Common myeloid progenitor, CD34-positive (primary cell): ENCODE measurements around the gene TIGD3.

Source experiments
- CTCF ChIA-PET: fragments of 350-600 bp; sonication (Branson Sonifier 250); formaldehyde crosslinking; loops from one replicate; lab custom pipeline; 2021; ENCODE audit warnings: antibody characterized with exemption; lab: Charles Lee
- POLR2A ChIA-PET: fragments of 350-600 bp; sonication (Branson Sonifier 250); formaldehyde crosslinking; loops from one replicate; lab custom pipeline; 2021; ENCODE audit warnings: antibody characterized with exemption; lab: Charles Lee
- DNase-seq, 3 donors: peaks; one replicate each; pipeline versions ENCODE4 v3.0.0 to v3.0.0-alpha.2; 2013
- H3K27ac ChIP-seq, 2 experiments: 1 replicate in 1 of 2; 2 replicates in 1 of 2; pipeline ENCODE4 v1.7.0; 2013; ENCODE audit warnings: inconsistent platforms in 2 of 2, low read length in 2 of 2, mild to moderate bottlenecking in 2 of 2, low read depth in 1 of 2, moderate library complexity in 1 of 2; ENCODE audit not compliant: severe bottlenecking in 2 of 2, insufficient read depth in 1 of 2, poor library complexity in 1 of 2
- H3K27me3 ChIP-seq, 5 experiments: replicated peaks in 2 of 5; 1 replicate in 3 of 5; 2 replicates in 2 of 5; pipeline versions ENCODE4 v1.6.1 to v1.7.0; 2013; ENCODE audit warnings: low read length in 4 of 5, mild to moderate bottlenecking in 2 of 5, moderate library complexity in 2 of 5, inconsistent platforms in 1 of 5; ENCODE audit not compliant: insufficient read depth in 5 of 5, control insufficient read depth in 4 of 5
- H3K36me3 ChIP-seq, 4 experiments: 1 replicate in 2 of 4; 2 replicates in 2 of 4; pipeline versions ENCODE4 v1.6.1 to v1.7.0; 2013; ENCODE audit warnings: low read length in 3 of 4, control low read depth in 1 of 4, mild to moderate bottlenecking in 1 of 4; ENCODE audit not compliant: control insufficient read depth in 4 of 4, insufficient read depth in 4 of 4
- H3K4me1 ChIP-seq, 4 experiments: 1 replicate in 3 of 4; 2 replicates in 1 of 4; pipeline versions ENCODE4 v1.6.1 to v1.7.1; 2013; ENCODE audit warnings: low read length in 3 of 4, mild to moderate bottlenecking in 3 of 4, control low read depth in 1 of 4, inconsistent platforms in 1 of 4, moderate library complexity in 1 of 4; ENCODE audit not compliant: control insufficient read depth in 4 of 4, insufficient read depth in 4 of 4; ENCODE audit errors: control extremely low read depth in 1 of 4
- H3K4me3 ChIP-seq, 7 experiments: 1 replicate in 4 of 7; 2 replicates in 3 of 7; pipeline versions ENCODE4 v1.5.1 to v1.7.0; 2013; ENCODE audit warnings: mild to moderate bottlenecking in 7 of 7, low read length in 6 of 7, moderate library complexity in 6 of 7, inconsistent platforms in 2 of 7, low read depth in 2 of 7, control low read depth in 1 of 7; ENCODE audit not compliant: insufficient read depth in 4 of 7, control insufficient read depth in 1 of 7; ENCODE audit errors: extremely low read depth in 1 of 7
- H3K9me3 ChIP-seq, 5 experiments: 1 replicate in 4 of 5; 2 replicates in 1 of 5; pipeline versions ENCODE4 v1.6.1 to v1.7.1; 2013; ENCODE audit warnings: low read length in 4 of 5, mild to moderate bottlenecking in 2 of 5, inconsistent platforms in 1 of 5, low read depth in 1 of 5, moderate library complexity in 1 of 5; ENCODE audit not compliant: control insufficient read depth in 4 of 5, insufficient read depth in 2 of 5; ENCODE audit errors: control extremely low read depth in 1 of 5
- WGBS: methylation state at CpG from one replicate; pipeline ENCODE4 v1.1.5; 2013; ENCODE audit not compliant: insufficient coverage; 5-methylcytosine and 5-hydroxymethylcytosine counted together

TIGD3 gene

DNA sequence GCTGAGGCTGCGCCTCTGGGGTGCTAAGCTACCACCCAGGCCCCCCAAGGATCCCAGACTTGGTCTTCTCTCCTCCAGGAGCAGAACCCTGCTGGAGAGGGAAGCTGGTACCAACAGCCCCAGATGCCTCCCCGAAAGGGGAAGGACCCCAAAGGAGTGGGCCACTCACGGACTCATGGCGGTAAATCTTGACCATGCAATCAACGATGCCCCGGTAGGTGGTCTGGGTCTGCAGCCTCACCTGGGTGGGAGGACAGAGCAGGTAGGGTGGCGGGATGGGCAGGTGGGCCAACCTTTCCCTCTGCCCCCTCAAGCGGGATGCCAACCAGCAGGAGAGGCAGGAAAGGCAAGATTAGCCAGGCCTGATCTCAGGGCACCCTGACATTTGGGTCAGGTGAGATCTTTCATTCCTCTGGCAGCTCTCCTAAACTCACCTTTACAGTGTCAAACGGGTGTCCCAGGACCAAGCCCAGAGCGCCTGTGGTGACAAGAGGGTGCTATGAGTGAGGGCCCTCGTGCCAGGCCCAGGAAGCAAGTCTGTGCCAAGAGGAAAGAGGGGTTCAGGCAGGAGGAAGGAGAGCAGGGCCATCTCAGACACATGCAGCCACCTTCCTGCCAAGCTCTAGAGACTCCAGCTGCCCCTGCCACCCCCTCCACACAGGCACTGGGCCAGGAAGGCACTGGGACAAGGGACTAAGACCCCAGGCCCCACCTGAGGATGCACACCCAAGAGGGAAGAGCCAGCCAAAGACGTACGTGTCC is 25.3 kb downstream of the TIGD3 start:
- 95% methylated on average over 11 of the region's 13 CpGs for whole genome bisulfite sequencing
- Histone ChIP-seq H3K36me3 (no peaks in the 10 kb centered on the region), H3K27ac (peak overlapping the region in 1 of 2 experiments; percentile 93), H3K9me3 (no peaks in the 10 kb centered on the region), H3K27me3 (no peaks in the 10 kb centered on the region), H3K4me3 (no peak overlapping the region), H3K4me1 (peaks cover 0 to 78% (median 71%) of the 10 kb centered on the region in 4 experiments)
- ChIA-PET CTCF (interaction anchor here (0.7 to 7.1 kb wide), 14 partner anchors 9 to 130 kb away, joined by 3 to 85 read pairs (median 8); partner anchors contain the start of gene MALAT1), POLR2A (interaction anchor here (0.5 to 2.6 kb wide), 4 partner anchors 42 to 127 kb away, joined by 3 to 14 read pairs (median 10); partner anchors contain the start of gene NEAT1)
- no peak for DNase-seq

DNA sequence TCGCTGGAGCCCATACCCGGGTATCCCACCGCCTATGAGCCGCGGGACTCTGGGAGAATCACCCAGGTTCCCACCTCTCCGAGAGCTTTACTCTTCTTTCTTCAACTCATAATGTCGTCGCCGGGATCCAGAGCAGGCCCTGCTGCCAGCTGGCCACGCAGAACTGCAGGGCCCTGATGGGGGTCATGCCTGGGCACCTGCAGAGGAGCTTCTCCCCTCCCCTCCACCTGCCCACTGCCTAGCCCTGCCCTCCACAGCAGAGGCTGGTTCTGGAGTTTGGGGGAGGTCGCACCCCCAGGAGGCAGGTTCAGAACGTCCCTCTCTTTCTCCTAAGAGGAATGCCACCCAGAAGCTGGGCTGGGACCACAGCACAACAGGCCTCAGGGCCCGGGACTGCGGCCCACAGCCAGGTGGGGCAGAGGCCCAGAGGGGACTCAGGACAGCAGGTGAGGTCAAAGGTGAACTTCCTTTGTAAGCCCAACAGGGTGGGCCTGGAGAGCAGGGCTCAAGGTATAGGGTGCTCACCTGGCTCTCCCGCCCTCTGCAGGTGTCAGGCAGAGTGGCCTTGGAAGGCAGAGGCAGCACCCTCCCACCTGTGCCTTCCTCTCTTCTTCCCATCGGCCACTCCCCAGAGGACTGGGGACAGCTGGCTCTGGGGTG is 26.0 kb downstream of the TIGD3 start:
- WGBS: 98% methylated on average over 14 of the region's 16 CpGs
- no peak for DNase-seq
- no peak overlapping the region for H3K4me3 ChIP-seq
- ChIA-PET CTCF (interaction anchor here (0.7 to 7.1 kb wide), 12 partner anchors 13 to 140 kb away, joined by 3 to 85 read pairs (median 4); partner anchors contain the start of gene MALAT1), POLR2A (interaction anchor here (0.5 to 5.3 kb wide), 2 partner anchors 41 to 123 kb away, joined by 3 to 51 read pairs; partner anchors contain the start of gene NEAT1)
- peak overlapping the region in 1 of 2 experiments; percentile 93 for H3K27ac ChIP-seq
- H3K4me1 ChIP-seq: peaks cover 0 to 85% (median 78%) of the 10 kb centered on the region in 4 experiments
- H3K36me3 ChIP-seq: no peaks in the 10 kb centered on the region
- no peaks in the 10 kb centered on the region for H3K27me3 ChIP-seq
- no peaks in the 10 kb centered on the region for H3K9me3 ChIP-seq

DNA sequence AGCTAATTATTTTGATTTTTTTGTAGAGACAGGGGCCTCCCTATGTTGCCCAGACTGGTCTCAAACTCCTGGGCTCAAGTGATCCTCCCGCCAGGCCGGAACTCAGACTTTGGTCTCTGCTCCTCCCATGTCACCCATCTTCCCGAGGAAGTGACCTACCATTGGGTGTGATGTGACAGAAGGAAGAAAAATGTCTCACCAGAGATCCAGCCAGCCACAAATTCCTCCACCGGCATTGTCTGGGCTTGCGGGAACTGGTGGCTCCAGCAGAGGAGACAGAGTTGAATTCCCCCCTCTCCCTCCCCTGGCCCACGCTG is 27.1 kb downstream of the TIGD3 start:
- DNase-seq: no peak
- Histone ChIP-seq H3K9me3 (no peaks in the 10 kb centered on the region), H3K4me3 (peak overlapping the region; percentile 39 to 80 (median 62)), H3K27ac (peak overlapping the region; percentile 88 to 93), H3K36me3 (no peaks in the 10 kb centered on the region), H3K27me3 (no peaks in the 10 kb centered on the region), H3K4me1 (peaks cover 0 to 92% (median 85%) of the 10 kb centered on the region in 4 experiments)
- 0% methylated on average over 1 of the region's 6 CpGs for WGBS
- CTCF ChIA-PET: interaction anchor here (0.7 to 7.1 kb wide), 10 partner anchors 11 to 139 kb away, joined by 3 to 85 read pairs (median 3); partner anchors contain the start of gene NEAT1
- POLR2A ChIA-PET: interaction anchor here (0.6 to 5.3 kb wide), 8 partner anchors 35 to 125 kb away, joined by 3 to 51 read pairs (median 6); partner anchors contain the start of genes MALAT1 and NEAT1

DNA sequence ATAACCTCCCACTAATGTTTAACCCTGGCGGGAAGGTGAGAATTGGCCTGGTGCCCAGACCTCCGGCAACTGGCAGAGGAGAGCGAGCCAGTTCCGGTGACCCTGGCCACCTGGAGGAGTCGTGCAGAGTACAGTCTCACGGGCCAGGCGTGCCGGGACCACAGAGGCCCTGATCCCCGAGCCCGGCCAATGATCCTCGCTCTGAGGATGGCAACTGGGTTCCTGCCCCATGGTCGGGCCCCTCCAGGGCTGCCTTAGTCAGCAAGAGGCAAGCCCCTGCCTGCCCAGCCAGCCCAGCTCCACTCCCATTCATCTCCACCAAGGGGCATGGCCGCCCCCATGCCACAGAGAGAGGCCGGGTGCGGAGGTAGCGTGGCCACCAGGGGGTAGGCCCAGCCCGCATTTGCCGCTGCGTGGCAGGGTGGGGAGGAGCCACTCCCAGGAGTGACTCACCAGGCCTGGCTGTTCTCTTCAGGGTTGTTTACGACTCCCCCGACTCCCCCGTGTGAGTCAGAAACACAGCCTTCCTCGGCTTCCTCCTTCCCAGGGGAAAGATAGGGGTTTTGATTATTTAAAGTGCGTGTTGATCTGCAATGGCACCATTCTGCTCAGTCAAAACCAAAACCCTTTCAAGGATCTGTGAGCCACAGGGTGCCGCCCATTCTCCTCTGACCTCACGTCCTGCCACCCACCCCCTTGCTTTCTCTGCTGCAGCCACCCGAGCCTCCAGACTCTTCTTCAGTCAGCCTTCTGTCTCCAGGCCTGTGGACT is 27.7 kb downstream of the TIGD3 start, which contains the start of gene SLC25A45:
Gene SLC25A45 (minus strand): TSS at position 614 of the 771 bp plus-strand sequence. CDS start 695 bp downstream, outside the sequence.
- DNase-seq: peak; percentile 95 to 98 (median 97)
- Histone ChIP-seq H3K27ac (peak within 1 kb of the TSS; percentile 88 to 93), H3K36me3 (no peaks in the 10 kb centered on the region), H3K4me3 (peak within 1 kb of the TSS; percentile 39 to 80 (median 62)), H3K9me3 (no peaks in the 10 kb centered on the region), H3K27me3 (no peaks in the 10 kb centered on the region), H3K4me1 (peaks cover 2 to 96% (median 87%) of the 10 kb centered on the region in 4 experiments)
- CTCF ChIA-PET: interaction anchor here (0.7 to 7.1 kb wide), 7 partner anchors 10 to 127 kb away, joined by 3 to 85 read pairs (median 3); partner anchors contain the start of gene NEAT1
- 0% methylated on average over 14 of the region's 27 CpGs for WGBS
- POLR2A ChIA-PET: interaction anchor here (0.6 to 5.3 kb wide), 8 partner anchors 34 to 124 kb away, joined by 3 to 51 read pairs (median 6); partner anchors contain the start of genes MALAT1 and NEAT1

DNA sequence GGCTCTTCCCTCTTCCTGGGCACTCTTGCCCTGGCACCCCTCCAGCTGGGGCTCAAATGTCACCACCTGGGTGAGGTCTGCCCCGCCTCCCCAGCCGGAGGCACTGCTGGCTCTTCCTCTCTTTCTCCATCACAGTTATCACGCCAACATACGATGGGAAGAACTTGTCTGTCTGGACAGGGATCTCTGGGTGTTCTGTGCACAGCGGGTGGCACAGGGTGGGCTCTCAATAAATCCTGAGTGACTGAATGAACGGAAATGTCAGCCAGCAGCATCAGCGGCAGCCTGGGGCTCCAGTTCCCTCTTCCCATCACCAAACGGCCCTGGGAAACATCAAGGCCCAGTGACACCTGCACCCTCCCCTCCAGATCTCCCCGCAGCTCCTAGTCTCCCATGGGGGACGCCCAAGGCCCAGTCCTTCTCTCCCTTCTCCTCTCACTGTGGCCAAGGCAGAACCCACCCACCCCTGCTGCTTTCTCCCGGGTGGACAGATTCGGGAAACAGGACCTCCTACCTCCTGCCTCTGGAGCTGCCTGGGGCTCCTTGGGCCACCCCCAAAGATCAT is 28.3 kb downstream of the TIGD3 start:
- ChIA-PET POLR2A (interaction anchor here (1.1 to 5.3 kb wide), 7 partner anchors 34 to 122 kb away, joined by 4 to 51 read pairs (median 6); partner anchors contain the start of genes MALAT1 and NEAT1), CTCF (interaction anchor here (0.8 to 7.1 kb wide), 5 partner anchors 11 to 83 kb away, joined by 3 to 85 read pairs (median 3); partner anchors contain the start of gene NEAT1)
- WGBS: 14% methylated on average over 10 of the region's 12 CpGs
- Histone ChIP-seq H3K4me3 (peak overlapping the region; percentile 33 to 80 (median 62)), H3K9me3 (no peaks in the 10 kb centered on the region), H3K27ac (peak overlapping the region; percentile 88 to 93), H3K27me3 (no peaks in the 10 kb centered on the region), H3K4me1 (peaks cover 3 to 94% (median 85%) of the 10 kb centered on the region in 4 experiments), H3K36me3 (no peaks in the 10 kb centered on the region)
- DNase-seq: no peak

DNA sequence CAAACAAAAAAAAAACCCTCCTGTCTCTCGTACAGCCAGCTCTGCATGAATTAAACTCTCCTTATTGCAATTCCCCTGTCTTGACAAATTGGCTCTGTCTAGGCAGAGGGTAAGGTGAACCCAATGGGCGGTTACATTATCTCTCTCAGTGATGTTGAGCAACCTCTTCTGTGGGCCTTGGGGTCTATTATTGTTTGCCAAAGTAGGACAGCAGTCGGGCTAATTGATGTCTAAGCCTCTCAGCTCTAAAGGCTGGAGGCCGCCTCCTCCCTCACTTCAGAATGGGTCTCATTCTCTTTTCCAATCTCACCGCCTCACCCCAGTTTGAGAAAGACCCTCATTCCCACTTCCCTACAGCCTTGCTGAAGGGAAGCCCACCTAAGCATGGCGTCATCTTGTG is 29.2 kb downstream of the TIGD3 start:
- no peak for DNase-seq
- H3K9me3 ChIP-seq: no peaks in the 10 kb centered on the region
- H3K36me3 ChIP-seq: peaks cover 0 to 7% (median 0%) of the 10 kb centered on the region in 4 experiments
- no peak overlapping the region for H3K4me3 ChIP-seq
- H3K27me3 ChIP-seq: no peaks in the 10 kb centered on the region
- peak overlapping the region in 1 of 2 experiments; percentile 59 for H3K27ac ChIP-seq
- CTCF ChIA-PET: interaction anchor here (0.8 to 7.1 kb wide), 3 partner anchors 34 to 82 kb away, joined by 3 to 85 read pairs (median 3); no protein-coding TSS in a partner anchor
- POLR2A ChIA-PET: interaction anchor here (5.3 kb wide), 1 partner anchor 38 kb away, joined by 51 read pairs; the partner anchor contains the start of gene NEAT1
- H3K4me1 ChIP-seq: peaks cover 3 to 93% (median 85%) of the 10 kb centered on the region in 4 experiments
- 96% methylated on average over 4 of the region's 6 CpGs for WGBS
